A673 (cell line): ENCODE results near the gene CSNK1D.

Source experiments
- CTCF ChIP-seq: fragments of 300-800, 200-600 bp; sonication (generic); conservative IDR thresholded peaks from 2 replicates; pipeline ENCODE4 v1.5.1; 2017; ENCODE audit warnings: low read depth, mild to moderate bottlenecking, antibody characterized with exemption, low read length, moderate library complexity, mixed read lengths
- EZH2 ChIP-seq: fragments of 200-600 bp; sonication (generic); IDR thresholded peaks from 2 replicates; pipeline ENCODE4 v1.6.1; 2017; ENCODE audit warnings: borderline replicate concordance, low read depth, mild to moderate bottlenecking, mixed read lengths, antibody characterized with exemption, low read length; ENCODE audit not compliant: poor library complexity, severe bottlenecking

GRCh38 chr17:82231312-82231561 lies 42.3 kb downstream of the CSNK1D start:
- TF ChIP-seq CTCF (no peak), EZH2 (no peak)
